ENCODE data around the gene CEP57. TPM values are rescaled to one million over a fixed set of nuclear protein-coding genes. Genes with fewer than 3 reads are reported as not detected.

CEP57 gene
- total and polyA plus RNA-seq, 2 donors = 42.8 to 87.6 TPM

DNA sequence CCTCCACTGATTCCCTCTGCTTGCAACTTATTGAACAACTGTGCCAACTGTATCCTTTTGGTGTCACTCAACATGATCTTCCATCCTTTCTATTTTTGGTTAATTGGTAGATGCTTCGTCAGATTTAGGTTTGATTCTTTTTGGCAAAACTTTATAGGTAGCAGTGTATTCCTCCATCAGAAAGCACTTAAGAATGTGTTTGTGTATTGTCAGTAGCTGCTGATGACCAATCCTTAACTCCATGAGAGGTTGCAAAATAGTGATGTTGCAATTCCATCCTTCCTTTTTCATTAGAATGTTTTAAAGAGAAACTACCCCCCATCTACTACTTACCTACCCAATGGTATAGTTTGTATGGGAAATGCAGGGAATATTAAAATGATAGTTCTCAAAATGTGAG, 22.8 kb upstream of the CEP57 start:
- Histone ChIP-seq H3K4me3 (ENCODE audit: low read length in 2 of 2) (no peak overlapping the region), H3K9me3 (ENCODE audit: control insufficient read depth in 2 of 2, insufficient read depth in 1 of 2, low read length in 1 of 2) (no peaks in the 10 kb centered on the region), H3K4me1 (ENCODE audit: control insufficient read depth in 2 of 2, insufficient read depth in 2 of 2, low read length in 2 of 2) (no peaks in the 10 kb centered on the region), H3K27me3 (ENCODE audit: control insufficient read depth in 2 of 2, insufficient read depth in 1 of 2, low read length in 1 of 2) (no peaks in the 10 kb centered on the region), H3K36me3 (ENCODE audit: control insufficient read depth in 2 of 2, insufficient read depth in 2 of 2, low read length in 1 of 2) (peaks cover 0 to 11% of the 10 kb centered on the region in 2 donors), H3K27ac (ENCODE audit: low read depth in 1 of 2, low read length in 1 of 2) (no peak overlapping the region)
- WGBS = 96% methylated on average over 1 of the region's 1 CpG
- DNase-seq (ENCODE audit: low read depth in 6 of 9, low spot score in 9 of 9) = no peak

DNA sequence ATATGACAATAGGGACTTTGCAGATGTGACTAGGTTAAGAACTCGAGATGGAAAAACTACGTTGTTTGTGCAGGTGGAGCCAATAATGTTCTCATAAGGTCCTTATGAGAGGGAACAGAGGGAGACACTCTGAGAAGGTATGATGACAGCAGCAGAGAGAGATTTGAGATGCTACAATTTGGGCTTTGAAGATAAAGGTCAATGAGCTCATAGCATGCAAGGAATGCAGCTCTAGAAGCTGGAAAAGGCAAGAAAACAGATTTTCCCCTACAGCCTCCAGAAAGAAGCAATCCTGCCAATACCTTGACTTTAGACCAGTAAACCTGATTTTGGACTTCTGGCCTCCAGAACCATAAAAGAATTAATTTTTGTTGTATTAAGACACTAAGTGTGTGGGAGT, 21.8 kb upstream of the CEP57 start:
- 97% methylated on average over 2 of the region's 2 CpGs for WGBS
- H3K9me3 ChIP-seq (ENCODE audit: control insufficient read depth in 2 of 2, insufficient read depth in 1 of 2, low read length in 1 of 2) = no peaks in the 10 kb centered on the region
- H3K27me3 ChIP-seq (ENCODE audit: control insufficient read depth in 2 of 2, insufficient read depth in 1 of 2, low read length in 1 of 2) = no peaks in the 10 kb centered on the region
- no peak overlapping the region for H3K27ac ChIP-seq (ENCODE audit: low read depth in 1 of 2, low read length in 1 of 2)
- H3K4me1 ChIP-seq (ENCODE audit: control insufficient read depth in 2 of 2, insufficient read depth in 2 of 2, low read length in 2 of 2) = no peaks in the 10 kb centered on the region
- no peak overlapping the region for H3K4me3 ChIP-seq (ENCODE audit: low read length in 2 of 2)
- no peak for DNase-seq (ENCODE audit: low read depth in 6 of 9, low spot score in 9 of 9)
- H3K36me3 ChIP-seq (ENCODE audit: control insufficient read depth in 2 of 2, insufficient read depth in 2 of 2, low read length in 1 of 2) = peaks cover 0 to 13% of the 10 kb centered on the region in 2 donors

DNA sequence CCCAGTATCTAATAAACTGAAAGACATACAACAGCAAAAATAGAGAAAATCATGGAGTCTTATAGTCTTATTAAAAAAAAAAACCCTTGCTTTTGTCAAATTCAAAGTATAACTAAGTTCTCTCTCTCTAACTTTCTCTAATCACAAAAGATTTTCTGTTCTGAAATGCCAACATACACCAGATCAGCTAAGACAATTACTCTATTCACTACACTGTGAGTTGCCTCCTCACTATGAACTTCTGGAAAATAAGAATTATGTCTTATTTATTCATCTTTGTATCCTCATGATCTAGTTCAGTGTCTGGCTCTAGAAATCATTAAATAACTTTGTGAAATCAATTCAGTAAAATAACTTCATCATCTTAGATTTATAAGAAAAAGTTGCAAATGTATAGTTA, 13.4 kb upstream of the CEP57 start:
- H3K4me1 ChIP-seq (ENCODE audit: control insufficient read depth in 2 of 2, insufficient read depth in 2 of 2, low read length in 2 of 2) = no peaks in the 10 kb centered on the region
- no peak overlapping the region for H3K4me3 ChIP-seq (ENCODE audit: low read length in 2 of 2)
- DNase-seq (ENCODE audit: low read depth in 6 of 9, low spot score in 9 of 9) = no peak
- H3K36me3 ChIP-seq (ENCODE audit: control insufficient read depth in 2 of 2, insufficient read depth in 2 of 2, low read length in 1 of 2) = peaks cover 0 to 67% of the 10 kb centered on the region in 2 donors
- H3K27ac ChIP-seq (ENCODE audit: low read depth in 1 of 2, low read length in 1 of 2) = no peak overlapping the region
- no peaks in the 10 kb centered on the region for H3K27me3 ChIP-seq (ENCODE audit: control insufficient read depth in 2 of 2, insufficient read depth in 1 of 2, low read length in 1 of 2)
- H3K9me3 ChIP-seq (ENCODE audit: control insufficient read depth in 2 of 2, insufficient read depth in 1 of 2, low read length in 1 of 2) = no peaks in the 10 kb centered on the region

DNA sequence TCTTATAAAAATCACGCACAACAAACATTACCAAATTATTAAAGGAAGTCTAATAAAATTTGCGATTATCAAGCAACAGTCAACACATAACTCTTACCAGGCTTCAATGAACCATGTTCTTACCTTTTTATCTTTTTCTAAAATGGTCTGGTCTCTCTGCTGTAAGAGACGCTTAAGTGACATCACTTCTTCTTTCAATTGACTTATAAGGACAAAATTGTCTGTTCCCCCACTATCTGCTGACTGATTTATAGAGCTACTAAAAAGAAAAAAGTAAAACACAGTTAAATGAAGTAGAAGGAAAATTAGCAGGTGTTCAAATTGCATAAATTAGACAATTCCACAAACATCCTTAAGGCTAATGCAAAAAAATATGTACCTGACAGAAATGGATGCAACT, 11.6 kb upstream of the CEP57 start:
- DNase-seq (ENCODE audit: low read depth in 6 of 9, low spot score in 9 of 9) = no peak
- Histone ChIP-seq H3K27ac (ENCODE audit: low read depth in 1 of 2, low read length in 1 of 2) (no peak overlapping the region), H3K9me3 (ENCODE audit: control insufficient read depth in 2 of 2, insufficient read depth in 1 of 2, low read length in 1 of 2) (no peaks in the 10 kb centered on the region), H3K4me1 (ENCODE audit: control insufficient read depth in 2 of 2, insufficient read depth in 2 of 2, low read length in 2 of 2) (no peaks in the 10 kb centered on the region), H3K4me3 (ENCODE audit: low read length in 2 of 2) (no peak overlapping the region), H3K27me3 (ENCODE audit: control insufficient read depth in 2 of 2, insufficient read depth in 1 of 2, low read length in 1 of 2) (no peaks in the 10 kb centered on the region), H3K36me3 (ENCODE audit: control insufficient read depth in 2 of 2, insufficient read depth in 2 of 2, low read length in 1 of 2) (peaks cover 4 to 75% of the 10 kb centered on the region in 2 donors)
- WGBS = 96% methylated on average over 3 of the region's 3 CpGs

DNA sequence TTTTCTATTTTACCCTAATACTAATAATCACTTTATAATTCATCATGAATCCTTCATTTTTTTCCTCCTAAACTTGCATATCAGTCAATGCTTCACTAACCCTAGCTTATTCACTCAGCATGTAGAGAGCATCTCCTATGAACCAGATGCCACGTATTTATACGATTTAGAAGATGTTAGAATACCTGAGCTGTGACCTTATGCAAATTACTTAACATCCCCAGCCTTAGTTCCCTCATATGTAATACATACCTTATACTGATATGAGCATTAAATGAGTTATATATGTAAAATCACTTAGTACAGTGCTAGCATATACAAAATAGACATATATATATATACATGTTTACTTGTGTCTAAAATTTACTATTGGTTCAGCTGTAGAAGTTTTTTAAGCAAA, 9.8 kb upstream of the CEP57 start:
- no peak for DNase-seq (ENCODE audit: low read depth in 6 of 9, low spot score in 9 of 9)
- WGBS = 96% methylated on average over 2 of the region's 2 CpGs
- Histone ChIP-seq H3K27ac (ENCODE audit: low read depth in 1 of 2, low read length in 1 of 2) (no peak overlapping the region), H3K9me3 (ENCODE audit: control insufficient read depth in 2 of 2, insufficient read depth in 1 of 2, low read length in 1 of 2) (no peaks in the 10 kb centered on the region), H3K36me3 (ENCODE audit: control insufficient read depth in 2 of 2, insufficient read depth in 2 of 2, low read length in 1 of 2) (peaks cover 12 to 72% of the 10 kb centered on the region in 2 donors), H3K4me3 (ENCODE audit: low read length in 2 of 2) (no peak overlapping the region), H3K4me1 (ENCODE audit: control insufficient read depth in 2 of 2, insufficient read depth in 2 of 2, low read length in 2 of 2) (no peaks in the 10 kb centered on the region), H3K27me3 (ENCODE audit: control insufficient read depth in 2 of 2, insufficient read depth in 1 of 2, low read length in 1 of 2) (no peaks in the 10 kb centered on the region)

DNA sequence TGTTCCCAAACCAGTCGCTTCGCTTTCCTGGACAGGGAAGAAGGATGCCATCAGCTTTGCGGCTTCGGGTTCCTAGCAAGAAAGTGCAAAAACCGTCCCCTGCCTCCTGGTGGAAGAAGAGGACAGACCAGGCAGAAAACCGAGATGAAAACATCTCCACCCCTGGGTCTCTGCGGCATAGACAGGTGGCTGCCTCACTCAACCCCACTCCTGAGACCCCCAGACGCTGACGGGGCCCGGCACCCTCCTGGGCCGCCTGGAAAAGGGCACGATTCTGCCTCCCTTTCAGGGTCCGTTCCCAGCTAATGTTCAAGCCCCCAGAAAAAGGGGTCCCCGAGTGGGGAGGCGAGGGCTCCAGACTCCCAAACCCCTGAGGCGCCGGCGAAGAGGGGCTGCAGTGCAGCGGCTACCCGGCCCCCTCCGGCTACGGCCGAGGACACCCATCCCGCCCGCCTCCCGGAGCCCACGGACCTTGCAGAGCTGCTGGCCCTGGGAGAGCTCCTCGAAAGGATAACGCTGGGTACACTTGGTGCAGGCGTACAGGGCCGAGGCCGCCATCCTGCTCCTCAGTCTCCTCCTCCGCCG, 1.3 kb upstream of the CEP57 start:
- peak overlapping the region; percentile 87 to 91 for H3K4me3 ChIP-seq (ENCODE audit: low read length in 2 of 2)
- peak in 7 of 9 donors; percentile 8 to 74 (median 45) for DNase-seq (ENCODE audit: low read depth in 6 of 9, low spot score in 9 of 9)

DNA sequence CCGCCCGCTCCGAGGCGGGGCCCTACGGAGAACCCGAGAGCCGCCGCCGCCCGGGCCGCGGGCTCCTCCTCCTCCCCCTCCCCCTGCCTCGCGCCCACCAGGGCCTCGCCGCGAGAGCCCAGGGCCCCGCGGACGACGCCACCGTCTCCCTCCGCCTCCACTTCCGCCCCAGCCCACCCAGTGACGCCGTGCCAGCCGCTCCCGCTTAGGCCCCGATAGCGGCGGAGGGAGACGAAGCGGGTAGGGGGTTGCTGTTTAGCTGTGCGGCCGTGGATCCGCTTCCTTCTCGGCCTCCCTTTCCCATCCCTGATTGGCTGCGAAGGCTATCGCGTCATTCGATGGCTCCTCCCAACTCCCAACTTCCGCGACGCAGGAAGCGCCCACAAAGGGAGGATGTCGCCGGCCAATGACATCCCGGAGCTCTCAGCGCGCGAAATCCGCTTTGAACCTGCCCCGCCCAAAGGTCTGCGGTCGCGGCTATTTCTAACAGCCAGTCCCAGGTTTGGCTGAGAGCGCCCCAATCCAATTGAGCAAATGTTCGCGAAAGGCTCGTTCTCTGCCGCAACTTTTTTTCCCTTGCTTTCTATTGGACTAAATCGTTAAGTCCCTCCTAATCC, 684 bp upstream of the CEP57 start, which contains the start of gene FAM76B:
TSS of gene FAM76B (minus strand) at position 277 of the 617 bp plus-strand sequence. CDS start 304 bp downstream, outside the sequence.
- peak within 1 kb of the TSS; percentile 99 to 100 for H3K27ac ChIP-seq (ENCODE audit: low read depth in 1 of 2, low read length in 1 of 2)
- peaks cover 5 to 22% of the 10 kb centered on the region in 2 donors for H3K36me3 ChIP-seq (ENCODE audit: control insufficient read depth in 2 of 2, insufficient read depth in 2 of 2, low read length in 1 of 2)
- H3K4me1 ChIP-seq (ENCODE audit: control insufficient read depth in 2 of 2, insufficient read depth in 2 of 2, low read length in 2 of 2) = peaks cover 10 to 16% of the 10 kb centered on the region in 2 donors
- no peaks in the 10 kb centered on the region for H3K9me3 ChIP-seq (ENCODE audit: control insufficient read depth in 2 of 2, insufficient read depth in 1 of 2, low read length in 1 of 2)
- H3K4me3 ChIP-seq (ENCODE audit: low read length in 2 of 2) = peak within 1 kb of the TSS; percentile 87 to 91
- no peaks in the 10 kb centered on the region for H3K27me3 ChIP-seq (ENCODE audit: control insufficient read depth in 2 of 2, insufficient read depth in 1 of 2, low read length in 1 of 2)
- WGBS = 0% methylated on average over 62 of the region's 62 CpGs
- DNase-seq (ENCODE audit: low read depth in 6 of 9, low spot score in 9 of 9) = peak; percentile 96 to 100 (median 99)

More for the DNA sequence above, 1.3 kb upstream of the CEP57 start:
- under 1% methylated on average over 34 of the region's 34 CpGs for WGBS
- Histone ChIP-seq H3K4me1 (ENCODE audit: control insufficient read depth in 2 of 2, insufficient read depth in 2 of 2, low read length in 2 of 2) (peaks cover 10 to 16% of the 10 kb centered on the region in 2 donors), H3K9me3 (ENCODE audit: control insufficient read depth in 2 of 2, insufficient read depth in 1 of 2, low read length in 1 of 2) (no peaks in the 10 kb centered on the region), H3K36me3 (ENCODE audit: control insufficient read depth in 2 of 2, insufficient read depth in 2 of 2, low read length in 1 of 2) (peaks cover 5 to 25% of the 10 kb centered on the region in 2 donors), H3K27ac (ENCODE audit: low read depth in 1 of 2, low read length in 1 of 2) (peak overlapping the region; percentile 99 to 100), H3K27me3 (ENCODE audit: control insufficient read depth in 2 of 2, insufficient read depth in 1 of 2, low read length in 1 of 2) (no peaks in the 10 kb centered on the region)

DNA sequence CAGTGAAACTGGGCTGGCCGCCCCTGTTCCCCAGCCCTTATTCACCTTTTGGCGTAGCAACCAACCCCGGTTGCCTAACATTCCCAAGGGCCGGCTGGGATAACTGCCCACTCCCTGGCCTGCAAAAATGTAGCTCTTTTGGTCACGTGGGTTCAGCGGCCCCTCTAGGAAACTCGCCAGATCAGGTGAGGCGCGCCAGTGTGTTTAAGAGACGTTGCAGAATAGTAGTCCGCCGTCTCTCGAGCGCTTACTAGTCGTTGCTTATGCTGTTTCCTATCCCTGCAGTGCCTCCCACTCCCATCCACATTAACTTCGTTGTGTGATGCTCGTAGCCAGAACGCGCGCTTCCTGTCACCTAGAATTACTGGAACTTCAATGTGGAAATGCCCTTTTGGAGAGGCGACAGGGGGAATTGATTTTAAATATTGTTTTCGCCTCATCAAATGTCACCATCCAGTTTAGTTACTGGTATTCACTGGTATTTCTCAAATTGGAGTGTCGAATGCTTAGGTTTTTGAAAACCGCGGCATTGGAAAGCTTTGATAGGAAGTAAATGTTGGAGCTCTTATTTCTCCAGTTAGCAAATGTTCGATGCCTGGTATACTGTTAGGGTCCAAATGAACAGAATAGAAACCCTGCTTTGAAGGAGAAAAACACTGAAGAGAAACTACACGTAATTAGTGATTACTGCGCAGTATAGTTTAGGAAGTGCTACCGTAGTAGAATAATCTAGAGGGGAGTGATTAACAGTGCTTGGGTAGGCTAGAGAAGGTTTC, 823 bp downstream of the CEP57 start:
- H3K9me3 ChIP-seq (ENCODE audit: control insufficient read depth in 2 of 2, insufficient read depth in 1 of 2, low read length in 1 of 2) = no peaks in the 10 kb centered on the region
- peaks cover 10 to 16% of the 10 kb centered on the region in 2 donors for H3K4me1 ChIP-seq (ENCODE audit: control insufficient read depth in 2 of 2, insufficient read depth in 2 of 2, low read length in 2 of 2)
- peak overlapping the region; percentile 87 to 91 for H3K4me3 ChIP-seq (ENCODE audit: low read length in 2 of 2)
- peak overlapping the region; percentile 99 to 100 for H3K27ac ChIP-seq (ENCODE audit: low read depth in 1 of 2, low read length in 1 of 2)
- 5% methylated on average over 29 of the region's 29 CpGs for WGBS
- peaks cover 0 to 8% of the 10 kb centered on the region in 2 donors for H3K36me3 ChIP-seq (ENCODE audit: control insufficient read depth in 2 of 2, insufficient read depth in 2 of 2, low read length in 1 of 2)
- no peaks in the 10 kb centered on the region for H3K27me3 ChIP-seq (ENCODE audit: control insufficient read depth in 2 of 2, insufficient read depth in 1 of 2, low read length in 1 of 2)
- DNase-seq (ENCODE audit: low read depth in 6 of 9, low spot score in 9 of 9) = peak in 8 of 9 donors; percentile 27 to 84 (median 63)

DNA sequence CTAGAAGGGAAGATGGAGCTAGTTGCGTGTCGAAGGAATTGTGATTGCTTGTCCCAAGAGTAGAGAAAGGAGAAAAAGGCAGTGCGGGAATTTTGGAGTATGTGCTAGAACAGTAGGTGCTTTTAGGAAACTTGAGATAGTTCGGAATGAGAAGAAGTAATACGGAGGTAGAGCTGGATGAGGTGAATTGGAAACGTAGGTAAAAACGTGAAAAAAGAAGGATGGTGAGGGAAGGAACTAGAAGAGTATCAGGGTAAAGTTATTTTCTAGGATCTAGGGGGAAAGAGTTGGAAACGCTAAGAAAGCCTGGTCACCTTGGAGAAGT, 1.4 kb downstream of the CEP57 start:
- WGBS = 70% methylated on average over 8 of the region's 8 CpGs
- Histone ChIP-seq H3K36me3 (ENCODE audit: control insufficient read depth in 2 of 2, insufficient read depth in 2 of 2, low read length in 1 of 2) (peaks cover 0 to 7% of the 10 kb centered on the region in 2 donors), H3K9me3 (ENCODE audit: control insufficient read depth in 2 of 2, insufficient read depth in 1 of 2, low read length in 1 of 2) (no peaks in the 10 kb centered on the region), H3K4me3 (ENCODE audit: low read length in 2 of 2) (peak overlapping the region; percentile 87 to 91), H3K27me3 (ENCODE audit: control insufficient read depth in 2 of 2, insufficient read depth in 1 of 2, low read length in 1 of 2) (no peaks in the 10 kb centered on the region), H3K4me1 (ENCODE audit: control insufficient read depth in 2 of 2, insufficient read depth in 2 of 2, low read length in 2 of 2) (peaks cover 10 to 16% of the 10 kb centered on the region in 2 donors), H3K27ac (ENCODE audit: low read depth in 1 of 2, low read length in 1 of 2) (no peak overlapping the region)
- DNase-seq (ENCODE audit: low read depth in 6 of 9, low spot score in 9 of 9) = no peak
